HepG2 (cell line): ENCODE measurements around the gene SIRT7.

Source experiments
- E2F5 ChIP-seq: sonication (generic); formaldehyde crosslinking; conservative IDR thresholded peaks from 2 replicates; pipeline ENCODE4 v1.4.0; 2020; ENCODE audit warnings: missing genetic modification reagents
- EP300 ChIP-seq, 3 experiments: sonication (generic) in 1 of 3; formaldehyde crosslinking in 1 of 3; IDR thresholded peaks; 2 replicates each; pipeline versions ENCODE4 v1.5.1 to v1.6.1; 2011 to 2020; ENCODE audit warnings: low read depth in 2 of 3, low read length in 2 of 3, borderline replicate concordance in 1 of 3, improper control_type of control experiment in 1 of 3, mild to moderate bottlenecking in 1 of 3, missing genetic modification reagents in 1 of 3, moderate library complexity in 1 of 3
- POLR2AphosphoS5 ChIP-seq: IDR thresholded peaks from 2 replicates; pipeline ENCODE4 v1.6.1; 2012; ENCODE audit warnings: low read depth, low read length
- SUZ12 ChIP-seq: fragments of 150-350 bp; IDR thresholded peaks from 2 replicates; pipeline ENCODE4 v1.6.1; 2014; ENCODE audit warnings: low read depth, low read length
- ZNF121 ChIP-seq: sonication (generic); formaldehyde crosslinking; IDR thresholded peaks from 2 replicates; pipeline ENCODE4 v1.5.0; 2020; ENCODE audit warnings: mild to moderate bottlenecking, missing genetic modification reagents
- ZNF234 ChIP-seq: sonication (generic); formaldehyde crosslinking; conservative IDR thresholded peaks from 2 replicates; pipeline ENCODE4 v1.5.1; 2020; ENCODE audit warnings: mild to moderate bottlenecking, missing genetic modification reagents
- ZNF576 ChIP-seq: sonication (generic); formaldehyde crosslinking; IDR thresholded peaks from 2 replicates; pipeline ENCODE4 v1.4.0; 2020; ENCODE audit warnings: mild to moderate bottlenecking, missing genetic modification reagents
- ZNF607 ChIP-seq: sonication (generic); formaldehyde crosslinking; IDR thresholded peaks from 2 replicates; pipeline ENCODE4 v1.5.1; 2020; ENCODE audit warnings: missing genetic modification reagents, mild to moderate bottlenecking, borderline replicate concordance
- ZNF782 ChIP-seq: sonication (generic); formaldehyde crosslinking; IDR thresholded peaks from 2 replicates; pipeline ENCODE4 v1.4.0; 2020; ENCODE audit warnings: missing genetic modification reagents, mild to moderate bottlenecking, borderline replicate concordance
- ZSCAN25 ChIP-seq: sonication (generic); formaldehyde crosslinking; IDR thresholded peaks from 2 replicates; pipeline ENCODE4 v1.8.0; 2022; ENCODE audit warnings: mild to moderate bottlenecking, missing genetic modification reagents

GRCh38 chr17:81951785-81952684 lies 34.1 kb upstream of the SIRT7 start:
- TF ChIP-seq EP300 (IDR thresholded peaks at IDR 0.05; ENCODE audit: low read depth in 2 of 2, low read length in 2 of 2) (no peak), EP300 (CRISPR knock-in tag; IDR thresholded peaks at IDR 0.05; ENCODE audit: borderline replicate concordance) (no peak), ZNF234 (CRISPR knock-in tag) (no peak), SUZ12 (no peak), ZNF607 (CRISPR knock-in tag) (no peak), ZNF576 (no peak), E2F5 (CRISPR knock-in tag) (no peak), ZSCAN25 (CRISPR knock-in tag) (peak; percentile 60; the same call in 1 of the 2 replicates), ZNF121 (no peak), POLR2AphosphoS5 (peak; percentile 55; the same call in 1 of the 2 replicates), ZNF782 (CRISPR knock-in tag) (no peak)
